HG03571 (cell line): Measurements from ENCODE around the gene KLHDC3.
"Not testable (repeated sequence)": the region's sequence is repeated elsewhere in the genome, so short reads cannot be mapped to it uniquely, and the experiment has no call there.

Experiments
- ATAC-seq: cut with Tn5 transposase; IDR thresholded peaks from one replicate; pipeline ENCODE4 v1.9.1; 2021; ENCODE audit not compliant: unreplicated experiment

The KLHDC3 gene

DNA sequence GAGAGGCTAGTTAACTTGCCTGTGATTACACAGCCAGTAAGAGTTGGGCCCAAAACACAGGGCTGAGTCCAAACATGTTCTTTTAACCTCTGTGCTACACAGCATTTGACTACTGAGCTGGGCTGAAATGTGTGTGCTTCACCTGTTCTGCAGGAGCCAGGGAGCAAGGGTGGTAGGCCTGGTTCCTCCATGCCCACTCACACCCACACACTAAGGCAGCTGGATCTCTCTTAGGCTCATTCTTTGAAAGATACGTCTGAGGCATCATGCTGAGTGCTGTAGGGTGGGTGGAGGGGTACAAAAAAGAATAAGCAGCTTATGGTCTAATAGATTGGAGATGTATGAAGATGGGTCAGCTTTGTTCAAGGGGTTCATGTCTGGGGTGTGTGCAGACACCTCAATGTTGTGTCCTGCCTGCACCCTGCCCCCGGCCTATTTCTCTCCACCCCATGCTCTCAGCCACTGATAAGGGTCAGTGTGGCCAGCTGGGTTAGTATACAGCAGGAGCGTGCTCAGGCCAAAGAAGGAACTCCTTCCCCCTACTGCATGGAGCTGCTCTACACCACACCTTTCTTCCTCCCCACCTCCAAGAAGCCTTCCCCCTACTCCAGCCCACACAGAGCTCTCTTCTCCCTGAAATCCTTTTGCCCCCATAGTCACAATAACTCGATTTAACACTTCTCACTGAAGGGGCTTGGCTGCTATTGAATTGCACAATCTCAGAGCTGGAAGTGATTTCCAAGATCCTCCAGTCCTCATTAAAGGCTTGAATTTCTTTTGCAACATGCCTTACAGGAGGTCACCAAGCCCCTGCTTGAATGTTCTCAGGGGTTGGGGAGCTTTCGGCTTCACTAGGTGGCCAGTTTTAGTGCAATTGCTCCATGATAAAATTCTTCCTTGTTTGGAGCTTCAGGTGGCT, 26.3 kb upstream of the KLHDC3 start:
- ATAC-seq = no peak

DNA sequence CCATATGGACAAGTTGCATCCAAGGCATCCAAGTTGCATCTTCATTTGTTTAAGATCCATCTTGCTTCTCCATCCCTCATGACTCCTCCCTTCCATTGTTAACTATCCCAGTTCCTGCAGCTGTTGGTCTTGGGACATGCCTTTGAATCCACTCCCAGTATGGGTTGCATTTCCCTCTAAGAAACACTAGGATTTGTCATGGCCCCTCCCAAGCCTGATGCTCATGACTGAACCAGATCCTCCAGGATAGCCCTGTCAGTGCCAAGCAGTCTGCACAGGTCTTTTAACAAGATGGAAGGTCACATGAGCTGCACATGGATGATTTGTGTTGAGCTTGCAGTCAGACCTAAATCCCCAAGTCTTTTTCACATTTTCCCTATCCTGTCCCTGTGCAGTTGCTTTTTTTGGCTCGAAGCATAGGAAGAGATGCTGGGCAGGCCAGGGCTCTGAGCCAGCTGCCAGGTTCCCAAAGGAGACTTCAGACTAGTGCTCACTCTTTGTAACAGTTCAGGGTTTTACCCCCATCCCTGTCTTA, 25.5 kb upstream of the KLHDC3 start:
- no peak for ATAC-seq

DNA sequence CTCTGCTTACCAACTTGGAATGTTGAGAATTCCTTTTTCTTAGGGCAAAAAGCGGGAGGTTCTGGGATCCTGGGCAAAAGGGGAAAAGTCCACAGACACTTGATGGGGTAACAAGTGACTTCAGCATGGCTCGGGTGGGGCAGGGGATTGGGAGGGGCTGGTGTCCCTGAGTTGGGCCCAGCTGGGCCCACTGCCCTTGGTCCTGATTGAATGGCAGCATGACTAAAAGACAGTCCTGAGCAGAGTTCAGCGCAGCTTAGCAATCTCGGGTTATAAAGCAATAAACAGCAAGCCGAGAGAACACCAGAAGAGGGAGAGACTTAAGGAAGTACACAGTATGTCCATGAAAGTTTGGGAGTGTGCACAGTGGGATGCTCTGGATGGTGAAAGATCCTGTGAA, 24.1 kb upstream of the KLHDC3 start:
- no peak for ATAC-seq

DNA sequence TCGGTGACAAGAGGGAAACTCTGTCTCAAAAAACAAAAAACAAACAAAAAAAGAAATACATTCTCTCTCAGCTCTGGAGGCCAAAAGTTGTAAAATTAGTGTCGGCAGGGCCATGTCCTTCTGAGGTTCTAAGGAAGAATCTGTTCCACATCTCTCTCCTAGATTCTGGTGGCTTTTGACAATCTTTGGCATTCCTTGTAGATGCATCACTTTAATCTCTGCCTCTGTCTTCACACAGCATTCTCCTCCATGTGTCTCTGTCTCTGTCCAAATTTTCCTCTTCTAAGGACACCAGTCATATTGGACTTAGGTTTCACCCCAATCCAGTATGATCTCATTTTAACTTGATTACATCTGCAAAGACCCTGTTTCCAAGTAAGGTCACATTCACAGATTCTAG, 20.6 kb upstream of the KLHDC3 start:
- ATAC-seq = no peak

DNA sequence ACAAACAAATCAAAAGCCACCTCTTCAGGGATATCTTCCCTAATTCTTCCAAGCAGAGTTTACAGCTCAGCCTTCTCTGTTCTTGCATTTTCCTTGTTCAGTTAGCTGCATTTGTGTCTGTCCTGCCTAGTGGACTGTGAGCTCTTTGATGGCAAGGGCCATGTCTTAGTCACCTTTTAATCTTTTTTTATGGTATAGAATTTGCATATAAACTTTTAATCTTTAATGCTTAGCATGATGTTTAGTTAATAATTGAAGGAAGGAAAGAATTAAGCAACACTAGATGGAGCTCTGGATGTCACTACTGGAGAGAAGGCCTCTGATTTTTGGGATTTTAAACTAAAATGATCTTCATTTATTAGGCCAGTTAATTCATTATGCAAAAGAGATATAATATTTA, 17.5 kb upstream of the KLHDC3 start:
- ATAC-seq = no peak

DNA sequence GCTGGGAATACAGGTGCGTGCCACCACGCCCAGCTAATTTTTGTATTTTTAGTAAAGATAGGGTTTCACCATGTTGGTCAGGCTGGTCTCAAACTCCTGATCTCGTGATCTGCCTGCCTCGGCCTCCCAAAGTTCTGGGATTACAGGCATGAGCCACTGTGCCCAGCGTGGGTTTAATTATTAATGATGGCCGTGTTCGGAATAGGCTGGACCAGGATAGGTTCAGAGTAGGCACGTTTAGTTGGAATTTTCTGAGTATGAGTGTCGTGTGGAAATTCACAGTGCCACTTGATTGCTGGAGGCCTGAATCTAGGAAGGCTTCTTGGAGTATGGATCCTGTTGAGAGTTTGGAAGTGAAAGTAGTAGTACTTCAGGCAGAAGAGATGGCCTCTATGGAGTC, 15.8 kb upstream of the KLHDC3 start:
- ATAC-seq = not testable (repeated sequence)

DNA sequence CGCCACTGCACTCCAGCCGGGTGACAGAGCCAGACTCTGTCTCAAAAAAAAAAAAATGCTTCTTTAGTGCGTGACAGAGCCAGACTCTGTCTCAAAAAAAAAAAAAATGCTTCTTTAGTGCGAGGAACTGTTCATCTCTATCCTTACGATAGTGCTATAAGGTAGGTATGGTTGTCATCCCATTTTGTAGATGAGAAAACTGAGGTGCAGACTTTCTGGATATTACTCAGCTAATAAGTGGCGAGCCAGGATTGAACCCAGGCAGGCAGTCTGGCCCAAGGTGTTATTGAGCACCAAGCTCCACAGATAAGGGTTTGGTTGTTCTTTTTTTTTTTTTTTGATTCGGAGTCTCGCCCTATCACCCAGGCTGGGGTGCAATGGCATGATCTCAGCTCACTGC, 12.2 kb upstream of the KLHDC3 start:
- ATAC-seq = no peak

DNA sequence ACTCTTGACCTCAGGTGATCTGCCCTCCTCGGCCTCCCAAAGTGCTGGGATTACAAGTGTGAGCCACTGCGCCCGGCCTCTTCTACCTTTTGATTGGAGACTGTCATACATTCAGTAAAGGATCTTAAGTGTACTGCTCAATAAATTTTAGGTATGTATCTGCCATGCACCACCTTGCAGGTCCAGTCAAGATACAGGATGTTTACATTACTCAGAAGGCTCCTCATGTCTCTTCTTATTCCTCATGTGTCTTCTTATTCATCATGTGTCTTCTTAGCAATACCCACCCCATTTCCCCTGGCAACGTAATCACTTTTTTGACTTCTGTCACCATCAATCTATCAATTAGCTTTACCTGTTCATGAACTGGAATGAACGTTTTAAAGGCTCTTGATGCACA, 8.2 kb upstream of the KLHDC3 start:
- no peak for ATAC-seq

DNA sequence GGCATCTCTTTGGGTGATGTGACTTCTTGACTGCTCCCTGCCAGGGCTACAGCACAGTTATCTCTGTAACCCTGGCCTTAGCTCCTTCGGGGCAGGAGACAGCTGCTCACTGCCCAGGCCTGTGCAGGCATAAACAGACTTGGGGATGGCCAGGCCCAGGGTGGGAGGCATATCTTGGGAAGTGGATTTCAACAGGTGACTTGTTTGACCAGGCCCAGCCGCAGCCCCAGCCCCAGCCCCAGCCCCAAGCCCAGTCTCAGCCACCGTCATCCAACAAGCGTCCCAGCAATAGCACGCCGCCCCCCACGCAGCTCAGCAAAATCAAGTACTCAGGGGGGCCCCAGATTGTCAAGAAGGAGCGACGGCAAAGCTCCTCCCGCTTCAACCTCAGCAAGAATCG, 7.8 kb upstream of the KLHDC3 start:
- ATAC-seq = no peak

DNA sequence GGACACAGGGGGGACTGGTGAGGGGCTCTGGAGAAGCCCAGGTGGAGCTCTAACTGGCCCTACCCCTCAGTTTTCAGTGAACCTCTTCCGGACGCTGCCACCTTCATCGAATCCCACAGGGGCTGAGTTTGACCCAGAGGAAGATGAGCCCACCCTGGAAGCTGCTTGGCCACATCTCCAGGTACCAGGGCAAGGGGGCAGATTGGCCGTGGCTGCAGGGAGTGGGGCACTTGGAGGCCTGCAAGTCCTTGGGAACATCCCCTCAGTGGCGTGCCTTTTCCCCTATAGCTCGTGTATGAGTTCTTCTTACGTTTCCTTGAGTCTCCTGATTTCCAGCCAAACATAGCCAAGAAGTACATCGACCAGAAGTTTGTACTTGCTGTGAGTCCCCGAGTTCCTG, 6.9 kb upstream of the KLHDC3 start:
- no peak for ATAC-seq

DNA sequence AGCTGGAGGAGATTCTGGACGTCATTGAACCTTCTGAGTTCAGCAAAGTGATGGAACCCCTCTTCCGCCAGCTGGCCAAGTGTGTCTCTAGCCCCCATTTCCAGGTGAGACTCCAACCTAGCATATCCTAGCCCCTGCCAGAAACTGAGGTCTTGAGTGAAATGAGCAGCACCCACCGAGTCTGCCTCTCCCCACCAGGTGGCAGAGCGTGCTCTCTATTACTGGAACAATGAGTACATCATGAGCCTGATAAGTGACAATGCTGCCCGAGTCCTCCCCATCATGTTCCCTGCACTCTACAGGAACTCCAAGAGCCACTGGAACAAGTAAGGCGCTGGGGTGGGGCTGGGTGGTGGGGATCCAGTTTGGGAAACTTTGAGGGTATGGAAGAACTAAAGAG, 4.9 kb upstream of the KLHDC3 start:
- no peak for ATAC-seq

DNA sequence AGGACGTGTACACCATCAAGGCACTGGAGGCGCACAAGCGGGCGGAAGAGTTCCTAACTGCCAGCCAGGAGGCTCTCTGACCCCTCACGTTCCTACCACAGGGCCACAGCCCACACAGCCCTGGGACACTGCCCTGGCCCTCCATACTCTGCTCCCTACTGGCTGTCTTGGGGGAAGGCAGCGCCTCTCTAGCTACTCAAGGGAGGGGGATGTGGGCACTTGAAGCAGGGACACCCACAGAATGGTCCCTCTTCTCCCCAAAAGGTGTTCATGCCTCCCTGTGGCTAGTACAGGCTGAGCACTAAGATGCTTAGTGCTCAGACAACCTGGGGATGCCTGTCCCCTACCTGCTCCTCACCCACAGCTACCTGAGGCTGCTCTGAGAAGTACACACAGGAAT, 2.8 kb upstream of the KLHDC3 start:
- no peak for ATAC-seq

DNA sequence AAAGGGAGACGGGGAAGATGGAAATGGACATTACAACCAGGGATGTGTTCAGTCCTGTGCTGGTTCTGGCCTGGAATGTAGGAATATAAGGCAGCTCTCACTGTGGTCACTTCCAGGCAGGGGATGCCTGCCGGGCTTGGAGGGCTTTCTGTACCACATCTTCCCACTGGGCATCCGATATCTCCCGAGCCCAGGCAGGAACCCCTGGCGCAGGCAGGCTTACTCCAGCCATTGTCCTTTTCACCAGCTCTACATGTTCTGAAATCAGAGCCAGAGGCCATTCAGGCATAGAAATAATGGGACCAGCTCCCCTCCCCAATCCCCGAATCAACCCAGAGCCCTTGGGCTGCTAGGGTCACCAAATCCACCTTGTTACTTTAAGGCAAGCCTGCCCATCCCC, 1.7 kb upstream of the KLHDC3 start:
- ATAC-seq = no peak

DNA sequence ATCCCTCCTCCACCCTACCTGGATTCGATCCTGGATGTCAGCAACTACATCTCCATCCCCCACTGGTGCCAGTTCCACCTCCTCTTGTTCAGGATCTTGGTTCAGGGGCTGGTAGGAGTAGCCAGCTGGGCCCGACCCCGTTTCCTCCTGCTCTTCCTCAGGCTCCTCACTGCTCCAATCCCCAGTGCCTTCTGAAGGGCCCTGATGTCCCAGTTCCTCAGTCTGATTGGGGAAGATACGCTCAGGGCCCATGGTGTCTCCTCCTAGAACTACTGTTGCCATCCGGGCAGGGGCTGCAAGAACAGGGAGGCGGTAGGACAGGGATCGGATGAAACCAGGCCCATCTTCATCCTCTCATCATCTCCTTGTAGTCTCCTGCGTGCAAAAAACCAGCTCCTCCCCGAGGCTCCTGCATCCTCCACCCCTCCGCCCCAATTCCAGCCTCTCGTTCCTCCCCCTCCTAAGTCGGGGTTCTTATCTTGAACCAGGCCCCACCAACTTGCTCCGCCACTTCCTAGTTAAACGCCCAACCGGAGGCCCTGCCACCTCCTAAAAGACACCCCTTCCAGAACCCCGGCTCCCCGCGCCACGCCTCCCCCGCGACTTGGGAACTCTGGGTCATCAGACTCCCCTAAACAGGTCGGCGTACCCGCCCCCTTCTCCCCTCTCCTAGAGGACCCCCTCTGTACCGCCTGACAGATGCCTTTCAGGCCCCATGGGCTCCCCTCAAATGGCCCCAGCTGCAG, 779 bp upstream of the KLHDC3 start:
- peak; percentile 1 for ATAC-seq

DNA sequence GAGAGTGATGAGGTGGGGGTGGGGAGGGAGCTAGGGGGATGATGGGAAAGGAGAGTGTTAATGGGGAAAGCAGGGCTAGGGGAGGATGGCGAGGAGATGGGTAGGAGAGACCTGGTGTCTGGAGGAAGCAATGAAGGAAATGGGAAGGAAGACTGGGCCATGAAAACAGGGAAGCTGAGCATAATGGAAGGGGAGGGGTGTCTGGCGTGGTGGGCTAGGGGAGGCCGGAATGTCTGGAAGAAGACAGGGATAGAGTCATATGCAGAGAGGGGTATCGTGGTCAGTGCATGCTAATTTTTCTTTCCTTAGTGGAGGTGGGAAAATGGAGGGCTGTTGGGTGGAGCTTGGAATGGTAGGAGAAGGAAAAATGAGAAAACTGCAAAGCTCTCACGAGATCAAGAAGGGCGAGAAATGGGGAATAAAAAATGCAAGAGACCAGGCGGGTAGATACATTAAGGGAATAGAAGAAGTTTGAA, 423 bp downstream of the KLHDC3 start:
- ATAC-seq = no peak

DNA sequence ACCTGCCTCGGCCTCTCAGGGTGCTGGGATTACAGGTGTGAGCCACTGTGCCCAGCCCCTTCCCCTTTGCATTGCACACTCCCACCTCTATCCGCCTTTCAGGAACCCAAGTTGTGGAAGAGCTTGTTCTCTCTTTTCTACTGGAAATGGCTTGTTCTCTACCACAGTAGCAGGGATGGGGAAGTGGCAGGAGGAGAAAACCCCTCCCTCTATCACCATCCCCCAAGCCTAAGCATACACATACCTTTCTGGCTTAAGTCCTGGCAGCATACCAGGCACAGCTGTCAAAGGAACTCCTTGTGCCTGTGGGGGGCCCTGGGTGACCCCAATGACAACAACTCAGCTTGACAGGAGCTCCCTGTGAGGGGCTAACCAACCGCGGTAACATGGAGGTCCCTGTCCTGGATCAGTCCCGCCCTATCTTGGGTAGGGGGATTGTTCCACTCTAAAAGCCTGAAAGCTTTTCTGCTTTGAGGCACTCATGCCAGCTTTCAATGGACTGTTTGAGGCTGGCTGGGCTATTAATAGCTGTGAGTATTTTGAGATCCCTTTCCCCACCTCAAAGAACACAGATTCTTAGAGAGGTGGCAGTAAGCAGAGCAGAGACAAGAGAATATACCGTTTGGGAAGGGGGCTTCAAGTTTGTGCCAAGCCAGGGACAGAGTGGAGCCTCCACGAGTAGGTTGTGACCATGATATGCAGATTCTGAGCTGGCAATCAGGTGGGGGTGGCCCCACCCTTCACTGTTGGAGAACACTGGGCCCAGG, 2.3 kb downstream of the KLHDC3 start:
- no peak for ATAC-seq

DNA sequence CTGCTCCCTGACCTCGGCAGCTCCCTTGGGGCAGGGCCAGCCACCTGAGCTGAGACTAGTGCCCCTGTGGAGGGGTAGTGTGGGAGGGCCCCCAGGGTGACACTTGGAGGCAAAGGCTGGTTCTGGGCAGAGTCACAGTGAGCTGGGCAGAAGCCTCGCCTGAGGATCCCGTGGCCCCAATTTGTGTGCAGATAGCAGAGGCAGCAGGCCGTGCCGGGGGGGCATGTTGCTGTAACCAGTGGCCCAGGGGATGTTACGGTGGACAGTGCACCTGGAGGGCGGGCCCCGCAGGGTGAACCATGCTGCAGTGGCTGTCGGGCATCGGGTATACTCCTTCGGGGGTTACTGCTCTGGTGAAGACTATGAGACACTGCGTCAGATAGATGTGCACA, 2.9 kb downstream of the KLHDC3 start:
- no peak for ATAC-seq

DNA sequence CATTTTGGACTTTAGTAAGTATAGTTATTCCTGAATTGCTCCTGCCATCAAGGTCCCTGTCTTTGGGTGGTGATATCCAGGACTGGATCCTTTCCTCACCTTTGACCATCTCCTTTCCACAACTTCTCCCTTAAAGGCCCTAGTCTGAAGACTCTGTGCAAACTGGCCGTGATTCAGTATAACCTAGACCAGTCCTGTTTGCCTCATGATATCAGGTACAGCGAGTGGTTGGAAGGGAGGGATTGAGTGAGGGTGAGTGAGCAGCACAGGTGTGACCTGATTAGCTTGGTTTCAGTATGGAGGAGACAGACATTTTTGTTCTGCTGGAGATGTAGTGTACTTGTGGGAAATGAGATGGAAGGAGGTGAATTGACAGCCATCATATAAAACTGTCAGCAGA, 5.1 kb downstream of the KLHDC3 start:
- ATAC-seq = no peak

DNA sequence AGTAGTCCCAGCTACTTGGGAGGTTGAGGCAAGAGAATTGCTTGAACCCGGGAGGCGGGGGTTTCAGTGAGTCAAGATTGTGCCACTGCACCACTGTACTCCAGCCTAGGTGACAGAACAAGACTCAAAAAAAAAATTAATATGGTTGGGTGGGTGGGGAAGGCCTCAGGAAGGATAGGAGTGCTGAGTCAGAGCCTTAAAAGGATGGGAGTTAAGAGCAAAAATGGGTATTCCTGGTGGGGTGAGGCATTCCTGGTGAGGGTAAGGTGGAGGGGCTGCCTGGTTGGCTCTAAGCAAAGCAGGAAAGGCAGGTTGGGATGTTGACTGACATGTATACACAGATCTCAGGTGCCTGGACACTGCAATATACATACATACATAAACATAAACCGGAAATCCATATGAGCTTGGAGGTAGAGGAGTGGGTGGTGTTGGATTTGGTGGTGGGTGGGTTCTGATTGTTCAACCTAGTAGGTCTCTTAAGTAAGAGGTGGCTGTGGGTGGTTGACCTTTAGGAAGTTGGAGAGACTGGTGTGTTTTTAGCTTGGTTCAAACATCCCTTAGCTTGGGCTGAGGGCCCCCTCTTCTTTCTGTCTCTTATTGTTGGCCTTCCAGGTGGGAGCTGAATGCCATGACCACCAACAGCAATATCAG, 6.1 kb downstream of the KLHDC3 start:
- ATAC-seq = no peak

DNA sequence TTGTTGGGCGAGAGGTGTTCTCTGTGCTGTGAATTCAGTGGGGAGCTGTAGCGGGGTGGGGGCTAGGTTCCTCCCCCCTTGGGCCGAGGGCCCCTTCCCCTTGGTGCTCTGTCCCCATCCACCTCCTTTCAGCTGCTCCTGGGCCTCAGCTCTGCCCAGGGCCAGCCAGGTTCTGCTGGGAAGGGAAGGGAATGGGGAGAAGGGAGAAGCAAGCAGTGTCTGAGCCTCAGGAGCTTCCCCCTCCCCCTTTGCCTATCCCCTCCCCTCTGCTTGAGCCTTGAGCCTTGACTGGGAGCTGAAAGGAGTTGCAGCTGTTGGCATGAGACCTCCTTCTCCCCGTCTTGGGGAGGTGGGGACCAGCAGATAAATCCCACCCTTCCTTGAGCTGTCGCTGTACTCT, 6.8 kb downstream of the KLHDC3 start:
- no peak for ATAC-seq
